Caco-2 (cell line): ENCODE results near the gene HSPA12A. TPM values are rescaled to one million over a fixed set of nuclear protein-coding genes. Genes with fewer than 3 reads are reported as not detected.

ENCODE experiments used
- BruUV-seq: library from RNA; stranded (reverse); fragments of 400-500 nt; replicated peaks from 2 replicates; lab custom pipeline; 2021; lab: Mats Ljungman, UMichigan
- CTCF ChIA-PET: fragments of 300-600 bp; sonication (Branson Sonifier 250); formaldehyde crosslinking; loops from one replicate; lab custom pipeline; 2022; ENCODE audit warnings: antibody characterized with exemption; lab: Charles Lee
- POLR2A ChIA-PET: fragments of 300-600 bp; sonication (Branson Sonifier 250); formaldehyde crosslinking; loops from one replicate; lab custom pipeline; 2022; ENCODE audit warnings: antibody characterized with exemption; lab: Charles Lee
- DNase-seq, 2 experiments: peaks; one replicate each; pipeline versions ENCODE4 v3.0.0 to v3.0.0-alpha.2; 2020 to 2022
- H3K27me3 ChIP-seq: replicated peaks from 2 replicates; pipeline ENCODE4 v1.6.0; 2011; ENCODE audit warnings: low read length; ENCODE audit not compliant: control insufficient read depth, insufficient read depth
- H3K36me3 ChIP-seq: 2 replicates; pipeline ENCODE4 v1.5.1; 2011; ENCODE audit warnings: low read length; ENCODE audit not compliant: control insufficient read depth, insufficient read depth
- H3K4me1 ChIP-seq: fragments of 250-450 bp; sonication (Bioruptor Pico); 2 replicates; pipeline ENCODE4 v1.5.1; 2020; ENCODE audit warnings: mild to moderate bottlenecking
- H3K4me3 ChIP-seq: 2 replicates; pipeline ENCODE4 v1.5.1; 2011; ENCODE audit warnings: low read depth, mild to moderate bottlenecking, control low read depth, low read length
- H3K9me3 ChIP-seq: fragments of 250-450 bp; sonication (Bioruptor Pico); 2 replicates; pipeline ENCODE4 v1.5.1; 2020; ENCODE audit warnings: mild to moderate bottlenecking, moderate library complexity
- H3K27ac Mint-ChIP-seq: one replicate; pipeline ENCODE4 v1.8.0; 2022; ENCODE audit warnings: mixed read lengths; ENCODE audit not compliant: unreplicated experiment
- H3K27me3 Mint-ChIP-seq: one replicate; pipeline ENCODE4 v1.8.0; 2022; ENCODE audit warnings: mixed read lengths; ENCODE audit not compliant: insufficient read depth, unreplicated experiment
- H3K36me3 Mint-ChIP-seq: one replicate; pipeline ENCODE4 v1.8.0; 2022; ENCODE audit warnings: mild to moderate bottlenecking, mixed read lengths; ENCODE audit not compliant: insufficient read depth, unreplicated experiment
- H3K4me1 Mint-ChIP-seq: one replicate; pipeline ENCODE4 v1.8.0; 2022; ENCODE audit warnings: low read depth, mixed read lengths; ENCODE audit not compliant: unreplicated experiment
- H3K4me3 Mint-ChIP-seq: one replicate; pipeline ENCODE4 v1.8.0; 2022; ENCODE audit warnings: mild to moderate bottlenecking, moderate library complexity, mixed read lengths; ENCODE audit not compliant: unreplicated experiment
- H3K9me3 Mint-ChIP-seq: one replicate; pipeline ENCODE4 v1.8.0; 2022; ENCODE audit warnings: mixed read lengths; ENCODE audit not compliant: unreplicated experiment
- intact Hi-C: fragments of 100-400 bp; cut with micrococcal nuclease; formaldehyde crosslinking; loops from one replicate; pipeline ENCODE4 v1.10.0; 2022; ENCODE audit not compliant: unreplicated experiment
- total RNA-seq: library from RNA; stranded (reverse); gene quantifications from 2 replicates; pipeline ENCODE4 v1.2.3, GENCODE V29; 2022
- TF ChIP-seq, protein P1 (sequence below), 2 experiments: fragments of 200-600 bp in 1 of 2; IDR thresholded peaks; 1 replicate in 1 of 2; 2 replicates in 1 of 2; pipeline versions ENCODE4 v1.5.1 to v1.8.0; 2011 to 2022; ENCODE audit warnings: antibody characterized with exemption in 1 of 2, control low read depth in 1 of 2, inconsistent platforms in 1 of 2, low read depth in 1 of 2, low read length in 1 of 2, mild to moderate bottlenecking in 1 of 2, moderate library complexity in 1 of 2; ENCODE audit not compliant: insufficient read depth in 1 of 2, severe bottlenecking in 1 of 2, unreplicated experiment in 1 of 2

Gene HSPA12A
- total RNA-seq, 1 experiment from 2014 or later: 27.0 TPM

DNA sequence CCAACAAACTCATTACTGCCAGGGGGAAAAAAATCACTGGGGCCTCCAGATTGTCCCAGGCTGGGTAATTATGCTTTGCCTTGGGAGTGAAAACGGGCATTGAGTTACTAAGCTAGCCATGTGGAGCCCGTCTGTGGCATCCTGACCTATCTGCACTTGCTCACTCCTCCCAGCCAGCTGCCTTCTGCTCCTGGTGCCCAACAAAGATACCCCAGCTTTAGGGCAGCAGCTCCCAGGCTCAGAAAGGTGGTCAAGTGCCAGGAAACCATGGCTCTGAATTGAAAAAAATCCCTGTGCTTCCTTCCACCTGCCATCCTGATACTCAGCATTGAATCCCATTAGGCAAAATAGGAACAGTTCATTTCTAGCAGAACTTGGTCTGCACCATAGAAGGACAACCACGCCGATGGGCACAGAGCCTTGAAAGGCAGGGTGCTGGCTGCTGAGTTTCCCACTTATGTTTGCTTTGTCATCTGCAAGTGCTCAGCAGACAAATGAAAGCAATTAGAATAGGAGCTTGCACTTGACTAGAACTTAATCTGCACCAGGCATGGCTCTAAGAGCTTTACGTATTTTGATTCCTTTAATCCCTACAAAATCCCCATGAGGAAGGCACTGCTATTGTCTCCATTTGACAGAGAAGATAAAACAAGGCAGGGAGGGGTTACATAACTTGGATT is 42.8 kb downstream of the HSPA12A start:
- DNase-seq: no peak
- no peaks in the 10 kb centered on the region for H3K27me3 ChIP-seq
- H3K9me3 ChIP-seq: no peaks in the 10 kb centered on the region
- Mint-ChIP-seq H3K36me3 (peaks cover 17% of the 10 kb centered on the region), H3K27ac (no peak overlapping the region), H3K9me3 (no peaks in the 10 kb centered on the region), H3K4me3 (no peak overlapping the region), H3K4me1 (peaks cover 6% of the 10 kb centered on the region), H3K27me3 (no peaks in the 10 kb centered on the region)
- ChIA-PET CTCF (interaction anchor here (0.5 kb wide), 1 partner anchor 475 kb away, joined by 3 read pairs; no protein-coding TSS in a partner anchor), POLR2A (no interaction called here)
- TF ChIP-seq, protein P1, sequence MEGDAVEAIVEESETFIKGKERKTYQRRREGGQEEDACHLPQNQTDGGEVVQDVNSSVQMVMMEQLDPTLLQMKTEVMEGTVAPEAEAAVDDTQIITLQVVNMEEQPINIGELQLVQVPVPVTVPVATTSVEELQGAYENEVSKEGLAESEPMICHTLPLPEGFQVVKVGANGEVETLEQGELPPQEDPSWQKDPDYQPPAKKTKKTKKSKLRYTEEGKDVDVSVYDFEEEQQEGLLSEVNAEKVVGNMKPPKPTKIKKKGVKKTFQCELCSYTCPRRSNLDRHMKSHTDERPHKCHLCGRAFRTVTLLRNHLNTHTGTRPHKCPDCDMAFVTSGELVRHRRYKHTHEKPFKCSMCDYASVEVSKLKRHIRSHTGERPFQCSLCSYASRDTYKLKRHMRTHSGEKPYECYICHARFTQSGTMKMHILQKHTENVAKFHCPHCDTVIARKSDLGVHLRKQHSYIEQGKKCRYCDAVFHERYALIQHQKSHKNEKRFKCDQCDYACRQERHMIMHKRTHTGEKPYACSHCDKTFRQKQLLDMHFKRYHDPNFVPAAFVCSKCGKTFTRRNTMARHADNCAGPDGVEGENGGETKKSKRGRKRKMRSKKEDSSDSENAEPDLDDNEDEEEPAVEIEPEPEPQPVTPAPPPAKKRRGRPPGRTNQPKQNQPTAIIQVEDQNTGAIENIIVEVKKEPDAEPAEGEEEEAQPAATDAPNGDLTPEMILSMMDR (IDR thresholded peaks at IDR 0.05; ENCODE audit: insufficient read depth in 1 of 2, low read depth in 1 of 2, low read length in 1 of 2, severe bottlenecking in 1 of 2, unreplicated experiment in 1 of 2): no peak
- H3K36me3 ChIP-seq: no peaks in the 10 kb centered on the region
- intact Hi-C loops: no loop called here
- no TSS peak for BruUV-seq
- H3K4me3 ChIP-seq: no peak overlapping the region
- peaks cover 6% of the 10 kb centered on the region; the same call in 1 of the 2 replicates for H3K4me1 ChIP-seq

DNA sequence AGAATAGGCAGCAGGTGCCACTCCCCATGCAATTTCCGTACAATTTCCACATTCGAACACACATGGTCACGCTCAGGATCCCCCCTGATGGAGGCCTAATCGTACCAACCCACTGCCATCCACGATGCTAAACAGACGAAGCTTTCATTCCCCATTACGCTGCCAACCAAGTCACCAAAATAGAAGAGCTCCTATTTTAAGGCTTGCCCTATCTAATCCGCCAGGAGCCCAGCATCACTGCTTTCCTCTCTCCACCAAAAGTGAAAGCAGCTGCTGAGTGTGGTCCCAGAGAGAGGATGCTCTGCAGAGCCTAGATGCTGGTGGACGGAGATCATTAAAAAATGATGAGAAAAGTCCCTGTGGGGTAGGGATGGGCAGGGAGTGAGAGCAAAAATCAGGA is 43.3 kb downstream of the HSPA12A start:
- Mint-ChIP-seq H3K27me3 (no peaks in the 10 kb centered on the region), H3K4me3 (no peak overlapping the region), H3K36me3 (peaks cover 19% of the 10 kb centered on the region), H3K4me1 (peaks cover 11% of the 10 kb centered on the region), H3K27ac (no peak overlapping the region), H3K9me3 (no peaks in the 10 kb centered on the region)
- intact Hi-C loops: no loop called here
- Histone ChIP-seq H3K4me3 (no peak overlapping the region), H3K9me3 (no peaks in the 10 kb centered on the region), H3K4me1 (peaks cover 9% of the 10 kb centered on the region; the same call in 1 of the 2 replicates), H3K27me3 (no peaks in the 10 kb centered on the region), H3K36me3 (no peaks in the 10 kb centered on the region)
- no peak for DNase-seq
- ChIA-PET POLR2A (no interaction called here), CTCF (no interaction called here)
- TF ChIP-seq, protein P1 (IDR thresholded peaks at IDR 0.05; ENCODE audit: insufficient read depth in 1 of 2, low read depth in 1 of 2, low read length in 1 of 2, severe bottlenecking in 1 of 2, unreplicated experiment in 1 of 2): no peak
- BruUV-seq: no TSS peak

DNA sequence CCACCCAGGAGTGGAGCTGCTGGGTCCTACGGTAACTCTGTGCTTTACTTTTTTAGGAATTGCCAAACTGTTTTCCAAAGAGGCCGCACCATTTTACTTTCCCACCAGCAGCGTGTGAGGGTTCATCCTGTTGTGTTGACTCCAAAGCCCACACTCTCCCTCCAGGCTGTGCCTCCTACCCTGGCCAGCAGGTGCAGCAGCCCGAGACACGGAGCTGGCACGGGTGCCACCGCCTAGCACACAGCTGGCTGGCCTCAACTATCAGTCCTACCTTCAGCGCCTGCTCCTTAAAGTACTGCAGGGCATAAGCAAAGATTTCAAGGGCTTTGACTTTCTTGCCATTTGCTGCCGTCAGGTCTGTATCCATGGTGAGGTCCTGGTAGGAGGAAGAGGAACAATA is 44.0 kb downstream of the HSPA12A start:
- H3K27me3 Mint-ChIP-seq: no peaks in the 10 kb centered on the region
- no peak overlapping the region for H3K4me3 ChIP-seq
- no peak for DNase-seq
- H3K27ac Mint-ChIP-seq: no peak overlapping the region
- peaks cover 19% of the 10 kb centered on the region for H3K36me3 Mint-ChIP-seq
- BruUV-seq: no TSS peak
- no peaks in the 10 kb centered on the region for H3K36me3 ChIP-seq
- H3K9me3 Mint-ChIP-seq: no peaks in the 10 kb centered on the region
- ChIA-PET CTCF (no interaction called here), POLR2A (no interaction called here)
- no peak overlapping the region for H3K4me3 Mint-ChIP-seq
- TF ChIP-seq, protein P1 (IDR thresholded peaks at IDR 0.05; ENCODE audit: insufficient read depth in 1 of 2, low read depth in 1 of 2, low read length in 1 of 2, severe bottlenecking in 1 of 2, unreplicated experiment in 1 of 2): no peak
- intact Hi-C loops: no loop called here
- H3K27me3 ChIP-seq: no peaks in the 10 kb centered on the region
- H3K4me1 Mint-ChIP-seq: peaks cover 11% of the 10 kb centered on the region
- H3K9me3 ChIP-seq: no peaks in the 10 kb centered on the region
- H3K4me1 ChIP-seq: peaks cover 13% of the 10 kb centered on the region; the same call in 1 of the 2 replicates
